ENCODE data around the gene PCSK5.

The PCSK5 gene

GRCh38 chr9:75974016-75974766, 83.7 kb downstream of the PCSK5 start:
- no peak for DNase-seq

GRCh38 chr9:75975071-75975470, 84.6 kb downstream of the PCSK5 start:
- DNase-seq, result no peak

DNA sequence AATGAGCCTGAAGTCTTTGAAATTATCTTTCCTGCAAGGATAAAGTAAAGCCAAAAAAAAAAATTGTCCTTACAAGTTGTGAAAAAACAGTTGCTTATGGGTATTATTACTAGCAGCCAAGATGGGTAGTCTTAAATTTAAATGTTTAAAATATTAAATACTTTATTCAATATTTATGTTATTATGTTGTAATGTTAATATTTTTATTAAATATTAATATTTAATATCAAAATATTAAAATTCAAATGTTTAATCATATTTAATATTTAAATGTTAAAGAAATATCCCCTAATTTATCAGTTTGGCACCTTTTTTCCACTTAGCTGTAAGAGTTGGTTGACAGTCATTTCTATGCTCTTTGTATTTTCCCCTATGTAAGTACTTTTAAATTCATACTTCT, 86.1 kb downstream of the PCSK5 start:
- no peak for DNase-seq

- DNase-seq, result no peak
Observed at GRCh38 chr9:75979362-75979761, 88.9 kb downstream of the PCSK5 start.

DNA sequence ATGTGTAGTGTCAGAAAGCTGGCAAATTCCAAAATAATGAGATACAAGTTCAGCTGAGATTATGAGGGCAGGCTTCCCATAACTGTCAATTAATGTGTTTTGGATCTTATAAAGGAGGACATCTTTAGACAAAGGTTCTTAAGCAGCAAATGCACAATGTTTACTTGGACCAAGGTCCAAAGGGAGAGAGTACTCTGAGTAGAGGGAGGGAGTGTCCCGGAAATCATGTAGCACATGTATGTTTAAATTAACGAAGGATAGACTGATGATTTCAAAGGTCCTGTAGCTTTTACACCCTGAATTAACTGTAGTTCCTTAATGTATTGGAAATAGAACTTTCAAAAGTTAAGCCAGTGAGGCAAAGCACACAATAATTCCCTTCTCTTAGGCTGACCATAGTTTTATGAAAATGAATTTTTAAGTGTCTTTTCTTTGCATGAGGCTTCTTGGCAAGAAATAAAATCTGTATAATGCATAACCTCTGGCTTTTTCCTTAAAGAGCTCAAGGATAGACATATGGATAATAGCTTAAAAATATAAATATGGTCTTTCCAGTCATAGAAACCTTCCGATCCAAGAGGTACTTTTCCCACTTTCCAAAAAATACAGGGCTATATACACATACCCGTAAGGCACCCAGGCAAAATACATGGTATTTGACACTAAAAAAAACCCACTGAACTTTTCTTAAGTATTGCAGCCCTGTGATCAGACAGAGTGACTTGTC, 93.0 kb downstream of the PCSK5 start:
- no peak for DNase-seq

- DNase-seq, result no peak
Observed at GRCh38 chr9:75985515-75985914, 95.0 kb downstream of the PCSK5 start.

GRCh38 chr9:75988663-75989062, 98.2 kb downstream of the PCSK5 start:
- DNase-seq, result no peak

- DNase-seq, result no peak
Observed at GRCh38 chr9:75990156-75990555, 99.7 kb downstream of the PCSK5 start.

- no peak for DNase-seq
Observed at GRCh38 chr9:75990576-75991304, 100.3 kb downstream of the PCSK5 start.

DNA sequence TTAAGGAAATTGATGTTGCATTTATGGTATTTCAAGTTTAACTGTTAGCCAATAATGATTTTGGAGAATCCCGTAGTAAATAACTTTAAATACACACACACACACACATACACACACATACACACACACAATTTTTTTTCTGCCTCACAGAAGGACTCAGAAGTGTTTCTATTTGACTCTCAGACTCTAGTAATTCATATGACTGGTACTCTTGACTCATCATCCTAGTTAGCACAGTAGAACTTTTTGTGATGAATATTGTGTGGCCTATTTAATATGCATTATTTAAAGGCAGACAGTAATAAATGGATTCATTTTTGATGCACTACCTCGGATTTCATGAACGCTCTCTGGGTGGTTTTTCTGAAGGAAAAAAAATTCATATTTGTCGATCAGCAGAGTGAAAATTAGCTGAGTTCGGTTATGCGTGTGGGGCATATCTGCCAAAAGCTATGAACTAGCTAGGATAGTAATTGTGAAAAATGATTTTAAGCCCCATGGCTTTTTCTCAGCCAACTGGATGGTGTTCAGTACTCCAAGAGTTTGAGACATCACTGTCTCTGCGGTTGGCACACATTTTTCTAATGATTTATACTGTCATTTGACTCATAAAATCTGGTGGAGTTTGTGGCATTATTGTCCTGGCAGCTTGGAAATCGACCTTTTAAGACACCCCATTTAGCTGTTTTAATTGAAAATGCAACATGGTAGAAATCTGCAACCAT, 102.2 kb downstream of the PCSK5 start:
- DNase-seq, result no peak

DNA sequence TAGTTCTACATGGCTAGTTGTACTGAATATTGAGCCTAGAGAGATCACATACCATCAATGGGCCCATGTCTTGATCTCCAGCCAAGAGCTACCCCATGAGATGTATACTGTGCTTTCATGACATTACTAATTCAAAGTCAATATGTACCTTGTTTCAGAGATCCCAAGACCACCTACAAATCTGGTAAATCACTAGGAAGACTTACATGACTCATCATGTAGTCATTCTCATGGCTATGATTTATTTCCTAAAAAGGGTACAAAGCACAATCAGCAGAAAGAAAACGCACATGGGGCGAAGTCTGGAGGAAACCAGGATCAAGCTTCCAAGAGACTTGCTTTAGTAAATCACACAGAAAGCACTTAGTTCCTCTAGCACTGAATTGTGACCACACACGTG, 103.0 kb downstream of the PCSK5 start:
- DNase-seq, result no peak

GRCh38 chr9:75995066-75995465, 104.6 kb downstream of the PCSK5 start:
- no peak for DNase-seq

- no peak for DNase-seq
Observed at GRCh38 chr9:75996726-75997125, 106.3 kb downstream of the PCSK5 start.

DNA sequence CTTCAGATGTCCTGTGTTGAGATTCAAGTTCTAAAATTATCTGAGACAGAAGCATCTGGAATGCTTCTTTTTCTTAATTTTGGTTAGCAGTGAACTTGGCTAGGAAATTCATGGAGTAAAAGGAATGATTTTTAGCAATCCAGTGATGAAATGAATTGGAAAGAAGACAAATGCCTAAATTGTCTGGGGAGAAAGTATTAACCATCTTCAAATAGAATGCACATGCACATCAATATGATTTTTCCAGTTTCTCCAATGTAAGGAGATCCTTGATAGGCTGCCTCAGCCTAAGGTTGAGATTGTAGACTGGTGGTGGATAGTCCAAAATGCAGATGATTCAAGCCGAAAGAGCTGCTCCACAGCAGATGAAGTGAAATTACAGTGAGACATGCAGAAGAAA, 106.7 kb downstream of the PCSK5 start:
- no peak for DNase-seq

GRCh38 chr9:75998096-75998780, 107.8 kb downstream of the PCSK5 start:
- DNase-seq, result no peak

GRCh38 chr9:76001459-76001858, 111.0 kb downstream of the PCSK5 start:
- DNase-seq, result no peak

DNA sequence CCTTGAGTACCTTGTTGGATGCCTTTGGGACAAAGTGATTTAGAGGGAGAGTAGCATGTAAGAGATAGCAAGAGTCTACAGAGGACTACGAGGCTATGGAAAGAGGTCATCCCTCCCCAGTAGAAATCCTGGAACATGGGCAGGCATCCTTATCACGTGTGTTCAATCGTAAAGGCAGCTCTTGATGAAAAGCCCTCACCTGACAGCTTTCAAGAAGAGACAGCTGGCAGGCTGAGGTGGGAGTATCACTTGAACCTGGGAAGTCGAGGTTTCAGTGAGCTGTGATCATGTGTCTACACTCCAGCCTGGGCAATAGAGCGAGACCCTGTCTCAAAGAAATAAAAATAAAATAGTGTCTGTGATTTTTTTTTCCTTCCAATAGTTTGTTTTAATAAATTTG, 112.6 kb downstream of the PCSK5 start:
- DNase-seq, result no peak

DNA sequence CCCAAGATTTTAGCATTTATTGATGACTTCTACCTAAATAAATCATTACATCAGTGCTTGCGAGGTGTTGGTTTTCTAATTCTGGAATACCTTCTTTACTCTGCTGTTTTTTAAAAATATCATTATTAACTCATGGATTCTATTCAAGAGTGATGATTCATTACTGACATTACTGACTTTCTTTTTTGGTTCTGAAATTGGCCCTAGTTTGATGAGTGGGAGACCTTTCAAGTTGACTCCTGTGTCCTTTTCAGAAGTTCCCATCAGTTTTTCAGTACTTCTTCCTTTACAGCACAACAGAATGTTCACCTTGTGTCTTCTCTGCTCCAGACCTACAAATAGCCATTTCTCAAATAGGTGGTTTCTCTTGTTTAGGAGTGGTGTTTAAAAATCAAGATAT, 114.1 kb downstream of the PCSK5 start:
- DNase-seq, result no peak

DNA sequence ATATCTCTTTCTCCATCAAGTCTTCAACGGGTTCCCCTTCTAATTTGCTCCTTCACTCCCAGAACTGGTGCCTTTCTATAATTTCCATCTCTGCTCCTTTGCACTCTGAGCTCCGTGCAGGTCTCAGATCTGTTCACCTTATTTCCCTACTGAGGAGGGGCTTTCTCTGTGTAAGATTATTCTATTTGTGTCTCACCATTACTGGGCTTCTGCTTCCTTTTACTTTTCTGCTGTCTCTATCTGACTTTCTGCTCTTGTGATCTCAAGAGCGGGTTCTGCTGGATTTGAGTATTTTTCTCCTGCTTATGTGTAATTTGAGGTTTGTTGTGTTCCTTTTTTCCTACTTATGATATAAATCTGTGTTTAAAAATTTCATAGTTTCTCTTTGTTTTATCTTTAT, 117.5 kb downstream of the PCSK5 start:
- DNase-seq, result no peak

- DNase-seq, result no peak
Observed at GRCh38 chr9:76013809-76014208, 123.3 kb downstream of the PCSK5 start.

- peak in 1 of 2 donors; percentile 22 for DNase-seq
Observed at GRCh38 chr9:76018235-76018634, 127.8 kb downstream of the PCSK5 start.

- DNase-seq, result peak in 1 of 2 donors; percentile 24
Observed at GRCh38 chr9:76018761-76019160, 128.3 kb downstream of the PCSK5 start.

- DNase-seq, result no peak
Observed at GRCh38 chr9:76020652-76021051, 130.2 kb downstream of the PCSK5 start.
